Measurements from ENCODE around the gene GAPVD1.

Gene GAPVD1

DNA sequence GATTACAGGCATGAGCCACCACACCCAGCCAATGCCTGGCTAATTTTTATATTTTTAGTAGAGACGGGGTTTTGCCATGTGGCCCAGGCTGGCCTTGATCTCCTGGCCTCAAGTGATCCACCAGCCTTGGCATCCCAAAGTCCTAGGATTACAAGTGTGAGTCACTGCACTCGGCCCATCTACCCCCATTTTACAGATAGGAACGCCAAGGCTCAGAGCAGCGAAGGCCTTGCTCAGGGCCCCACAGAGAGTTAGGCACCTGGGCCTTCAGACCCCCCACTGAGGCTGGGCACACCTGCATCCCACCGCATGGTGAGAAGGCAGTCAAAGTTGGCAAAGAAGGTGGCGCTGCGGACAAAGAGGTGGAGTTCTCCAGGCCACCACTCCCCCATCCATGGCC is 143.1 kb downstream of the GAPVD1 start:
- no peak for DNase-seq (ENCODE audit: low read depth in 4 of 4, low spot score in 1 of 4)

DNA sequence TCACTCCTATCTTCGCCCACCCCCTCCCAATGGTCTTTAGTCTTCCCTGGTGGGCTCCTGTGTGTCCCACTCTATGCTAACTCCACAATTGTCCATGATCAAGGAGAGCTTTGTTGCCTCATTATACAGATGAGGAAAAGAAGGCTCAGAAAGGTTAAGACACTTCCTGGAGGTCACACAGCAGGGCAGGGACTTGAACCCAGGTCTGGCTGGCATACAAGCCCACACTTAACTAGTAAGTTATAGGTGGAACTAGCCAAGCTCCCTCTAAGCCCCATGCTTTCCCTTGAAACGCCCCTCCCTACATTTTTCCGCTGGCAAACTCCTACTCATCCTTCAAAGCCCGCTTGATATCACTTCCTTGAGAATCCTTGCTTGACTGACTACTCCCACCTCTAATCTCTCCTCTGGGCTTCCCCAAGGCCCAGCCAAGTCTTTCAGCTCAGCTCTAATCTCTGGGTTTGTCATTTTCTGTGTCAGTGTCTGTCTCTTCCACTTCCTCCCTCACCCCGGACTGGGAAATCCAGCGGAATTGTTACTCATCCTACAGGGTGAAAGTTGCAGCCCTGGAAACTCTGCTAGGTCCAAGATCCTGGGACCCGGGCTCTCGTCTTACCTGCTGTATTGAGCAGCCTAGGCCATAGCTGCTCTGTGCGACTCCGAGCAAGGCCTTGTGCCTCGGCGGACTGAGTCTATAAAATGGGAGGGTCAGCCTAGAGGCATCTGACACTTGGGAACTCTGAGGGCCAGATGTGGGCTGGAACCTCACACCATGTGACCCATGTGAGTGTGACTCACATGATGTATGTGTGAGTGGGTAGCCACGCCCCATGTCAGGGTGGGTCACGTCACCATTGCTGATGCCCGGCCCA is 144.5 kb downstream of the GAPVD1 start:
- DNase-seq (ENCODE audit: low read depth in 4 of 4, low spot score in 1 of 4) = no peak

DNA sequence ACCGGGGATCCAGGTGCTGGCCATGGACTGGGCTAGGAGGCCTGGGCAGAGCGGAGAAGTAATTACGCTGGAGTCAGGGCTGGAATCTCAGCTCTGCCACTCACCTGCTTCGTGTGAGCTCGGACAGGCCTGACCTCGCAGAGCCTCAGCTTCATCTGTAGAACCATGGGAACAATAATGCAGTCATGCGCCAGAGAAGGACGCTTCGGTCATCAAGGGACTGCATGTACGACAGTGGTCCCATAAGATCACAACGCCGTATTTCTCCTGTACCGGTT is 145.1 kb downstream of the GAPVD1 start:
- DNase-seq (ENCODE audit: low read depth in 4 of 4, low spot score in 1 of 4) = no peak

DNA sequence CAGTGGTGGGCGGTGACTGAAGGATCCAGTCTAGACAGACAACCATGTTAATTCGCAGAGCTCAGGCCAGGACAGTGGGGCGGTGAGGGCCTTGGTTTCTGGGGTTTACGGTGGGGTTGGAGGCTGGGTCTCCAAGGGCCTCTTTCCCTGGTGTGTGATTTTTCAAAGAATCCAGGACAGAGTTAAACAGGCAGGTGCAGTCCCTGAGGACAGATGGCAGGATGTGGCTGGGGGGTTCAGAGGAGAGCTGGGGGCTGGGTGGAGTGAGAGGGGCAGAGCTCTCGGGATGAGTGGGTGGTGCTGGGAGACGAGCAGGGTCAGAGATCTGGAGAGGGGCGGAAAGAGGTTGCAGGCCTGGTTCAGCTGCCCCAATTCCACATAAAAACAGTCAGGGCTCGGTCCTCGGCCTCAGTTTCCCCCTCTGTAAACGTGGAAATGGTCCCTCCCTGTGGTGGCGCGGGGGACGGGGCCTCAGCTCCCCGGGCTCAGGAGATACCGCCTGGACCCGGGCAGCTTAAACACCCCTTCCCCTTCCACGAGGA is 145.9 kb downstream of the GAPVD1 start:
- DNase-seq (ENCODE audit: low read depth in 4 of 4, low spot score in 1 of 4) = no peak

DNA sequence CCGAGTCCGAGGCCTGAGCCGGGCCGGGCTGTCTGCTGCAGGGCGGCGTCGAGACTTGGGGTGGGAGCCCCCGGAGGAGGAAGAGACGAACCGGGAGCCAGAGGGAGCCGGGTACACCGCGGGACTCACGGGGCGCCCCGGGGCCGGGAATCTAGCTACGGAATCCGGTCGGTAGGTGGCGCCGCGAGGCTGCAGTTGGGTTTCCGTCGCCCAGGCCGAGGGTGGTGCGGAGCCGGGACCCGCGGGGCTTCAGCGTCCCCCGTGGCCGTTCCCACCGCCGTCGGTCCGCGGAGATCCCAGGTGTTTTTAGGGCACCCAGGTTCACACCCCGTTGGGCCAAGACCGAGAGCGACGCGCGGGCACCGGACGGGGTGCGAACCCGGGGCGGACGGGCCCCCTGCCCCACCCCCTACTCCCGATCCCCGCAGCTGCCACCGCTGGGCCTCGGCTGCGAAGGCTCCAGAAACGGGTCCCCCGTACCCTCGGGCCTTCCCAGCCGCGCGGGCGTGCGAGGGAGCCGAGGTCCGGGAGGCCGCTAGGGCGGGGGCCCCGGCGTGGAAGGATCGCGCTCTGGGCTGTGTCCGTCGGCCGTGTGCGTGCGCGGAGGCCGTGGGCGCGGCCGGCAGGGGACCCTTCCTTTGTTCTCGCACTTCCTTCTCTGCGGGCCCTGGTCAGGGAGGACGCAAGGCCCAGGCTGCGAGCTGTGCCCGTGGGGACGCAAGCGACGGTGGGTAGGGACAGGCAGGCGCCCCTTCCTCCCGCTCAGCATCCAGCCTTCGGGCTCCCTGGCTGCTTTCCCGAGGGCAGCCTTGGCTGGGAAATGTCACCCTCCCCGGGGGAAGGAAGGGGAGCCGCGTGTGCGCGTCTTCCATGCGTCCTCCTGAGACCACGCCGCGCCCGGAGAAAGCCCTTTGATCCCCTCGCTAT is 146.6 kb downstream of the GAPVD1 start:
- peak; percentile 66 to 80 (median 70) for DNase-seq (ENCODE audit: low read depth in 4 of 4, low spot score in 1 of 4)

DNA sequence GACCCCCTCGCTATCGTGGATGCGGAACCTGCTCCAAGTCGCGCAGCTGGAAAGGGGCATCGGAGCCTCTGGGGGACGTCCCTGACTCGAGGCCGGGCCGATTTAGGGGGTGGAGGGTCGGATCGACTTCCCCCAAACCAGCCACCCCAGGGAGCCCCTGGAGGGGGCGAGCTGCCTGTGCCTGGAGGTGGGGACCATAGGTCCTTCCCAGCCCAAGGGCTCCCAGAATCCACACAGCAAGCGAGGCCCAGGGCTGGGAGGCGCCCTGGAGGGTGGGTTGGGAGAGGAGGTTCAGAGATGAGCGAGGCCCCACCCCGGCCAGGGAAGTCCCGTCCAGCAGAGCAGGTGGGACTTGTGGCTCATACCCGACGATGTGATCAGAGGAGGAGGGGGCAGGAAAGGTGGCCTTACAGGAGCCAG is 147.6 kb downstream of the GAPVD1 start:
- DNase-seq (ENCODE audit: low read depth in 4 of 4, low spot score in 1 of 4) = no peak

DNA sequence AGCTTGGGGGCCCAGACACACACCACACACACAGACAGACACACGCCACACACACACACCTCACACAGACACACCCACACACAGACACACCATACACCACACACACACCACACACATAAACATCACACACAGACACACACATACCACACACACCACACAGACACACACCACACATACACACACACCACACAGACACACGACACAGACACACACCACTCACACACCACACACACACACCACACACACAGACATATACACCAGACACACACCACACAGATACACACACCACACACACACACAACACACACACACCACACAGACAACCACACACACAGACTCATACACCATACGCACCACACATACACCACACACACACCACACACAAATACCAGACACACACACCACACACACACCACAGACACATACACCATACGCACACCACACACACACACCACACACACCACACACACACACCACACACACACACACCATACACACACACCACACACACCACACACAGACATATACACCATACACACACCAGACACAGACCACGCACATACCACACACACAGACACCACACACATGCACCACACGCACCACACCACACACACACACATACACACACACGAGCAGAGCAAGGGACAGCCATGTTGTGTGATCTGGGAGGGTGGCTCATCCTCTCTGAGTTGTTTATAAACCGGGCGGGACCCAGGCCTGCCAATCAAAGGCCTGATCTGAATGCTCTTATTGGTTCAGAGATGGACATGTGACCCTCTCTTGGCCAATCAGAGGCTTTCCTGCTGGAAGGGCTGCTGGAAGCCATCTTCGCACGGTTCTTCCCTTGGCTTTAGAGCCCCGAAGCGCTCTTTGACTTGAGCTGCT is 148.3 kb downstream of the GAPVD1 start:
- peak in 1 of 4 experiments; percentile 21 for DNase-seq (ENCODE audit: low read depth in 4 of 4, low spot score in 1 of 4)

DNA sequence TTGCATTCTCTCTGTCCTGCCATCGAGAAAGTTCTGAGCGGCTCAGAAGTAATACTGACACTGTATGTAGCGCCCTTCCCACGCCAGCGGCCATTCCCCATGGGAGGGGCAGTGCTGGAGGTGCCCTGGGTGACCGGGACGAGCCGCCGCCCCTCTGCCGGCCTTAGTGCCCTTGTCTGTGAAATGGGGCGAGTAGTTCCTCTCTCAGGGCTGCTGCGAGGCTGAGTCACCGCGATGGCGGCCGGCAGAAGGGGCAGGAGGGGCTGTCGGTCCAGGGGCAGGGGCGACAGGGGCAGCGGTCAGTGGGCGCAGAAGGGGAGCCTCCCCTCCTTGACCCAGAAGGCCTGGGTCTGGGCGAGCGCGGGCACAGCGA is 148.9 kb downstream of the GAPVD1 start:
- no peak for DNase-seq (ENCODE audit: low read depth in 4 of 4, low spot score in 1 of 4)

DNA sequence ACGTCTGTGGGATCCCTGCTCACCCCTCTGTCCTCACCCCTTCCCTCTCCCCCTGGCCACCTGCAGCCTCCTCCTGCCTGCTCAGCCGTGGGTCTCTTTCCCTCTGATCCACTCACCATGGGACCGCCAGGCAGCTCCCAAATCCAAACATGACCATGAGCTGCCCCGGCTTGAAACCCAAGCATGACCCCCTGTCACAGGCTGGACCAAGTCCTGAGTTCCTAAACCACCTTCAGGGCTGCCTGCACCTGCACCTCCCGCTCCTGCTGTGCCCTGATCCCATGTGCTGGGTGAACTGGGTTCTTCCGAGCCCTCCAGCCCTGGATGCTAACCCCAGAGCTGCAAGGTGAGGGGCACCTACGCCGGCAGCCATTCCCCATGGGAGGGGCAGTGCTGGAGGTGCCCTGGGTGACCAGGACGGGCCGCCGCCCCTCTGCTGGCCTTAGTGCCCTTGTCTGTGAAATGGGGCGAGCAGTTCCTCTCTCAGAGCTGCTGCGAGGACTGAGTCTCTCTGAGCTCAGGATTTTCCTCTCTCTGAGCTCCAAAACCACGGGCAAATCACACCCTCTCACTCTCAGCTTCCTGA is 149.6 kb downstream of the GAPVD1 start:
- DNase-seq (ENCODE audit: low read depth in 4 of 4, low spot score in 1 of 4) = no peak

DNA sequence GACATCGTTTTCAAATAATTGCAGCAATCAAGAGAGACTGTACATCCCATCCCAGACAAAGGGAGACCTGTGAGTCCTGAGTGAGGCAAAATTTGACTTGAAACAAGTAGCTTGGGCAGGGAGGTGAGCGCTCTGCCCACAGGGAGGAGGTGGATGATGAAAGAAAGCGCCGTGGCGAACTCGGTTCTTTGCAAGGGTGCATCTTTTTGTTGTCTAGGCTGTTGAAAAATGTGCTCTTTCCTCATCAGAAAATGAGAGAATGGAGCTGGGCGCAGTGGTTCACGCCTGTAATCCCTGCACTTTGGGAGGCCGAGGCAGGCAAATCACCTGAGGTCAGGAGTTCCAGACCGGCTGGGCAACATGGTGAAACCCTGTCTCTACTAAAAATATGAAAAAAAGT is 150.5 kb downstream of the GAPVD1 start:
- DNase-seq (ENCODE audit: low read depth in 4 of 4, low spot score in 1 of 4) = no peak

DNA sequence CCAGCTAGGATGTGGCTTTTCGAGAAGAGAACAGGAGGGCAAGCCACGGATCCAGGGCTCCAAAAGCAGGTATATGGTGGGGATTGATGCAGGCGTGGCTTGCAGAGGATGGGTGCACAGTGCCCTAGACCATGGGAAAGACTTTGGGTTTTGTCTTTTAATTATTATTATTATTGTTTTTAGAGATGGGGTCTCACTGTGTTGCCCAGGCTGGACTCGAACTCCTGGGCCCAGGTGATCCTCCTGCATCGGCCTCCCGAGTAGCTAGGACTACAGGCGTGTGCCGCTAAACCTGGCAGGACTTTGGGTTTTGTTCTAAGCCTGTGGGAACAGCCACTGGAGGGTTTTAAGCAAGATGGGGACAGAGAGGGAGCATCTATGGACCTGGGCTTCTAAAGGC is 152.0 kb downstream of the GAPVD1 start:
- DNase-seq (ENCODE audit: low read depth in 4 of 4, low spot score in 1 of 4) = no peak

DNA sequence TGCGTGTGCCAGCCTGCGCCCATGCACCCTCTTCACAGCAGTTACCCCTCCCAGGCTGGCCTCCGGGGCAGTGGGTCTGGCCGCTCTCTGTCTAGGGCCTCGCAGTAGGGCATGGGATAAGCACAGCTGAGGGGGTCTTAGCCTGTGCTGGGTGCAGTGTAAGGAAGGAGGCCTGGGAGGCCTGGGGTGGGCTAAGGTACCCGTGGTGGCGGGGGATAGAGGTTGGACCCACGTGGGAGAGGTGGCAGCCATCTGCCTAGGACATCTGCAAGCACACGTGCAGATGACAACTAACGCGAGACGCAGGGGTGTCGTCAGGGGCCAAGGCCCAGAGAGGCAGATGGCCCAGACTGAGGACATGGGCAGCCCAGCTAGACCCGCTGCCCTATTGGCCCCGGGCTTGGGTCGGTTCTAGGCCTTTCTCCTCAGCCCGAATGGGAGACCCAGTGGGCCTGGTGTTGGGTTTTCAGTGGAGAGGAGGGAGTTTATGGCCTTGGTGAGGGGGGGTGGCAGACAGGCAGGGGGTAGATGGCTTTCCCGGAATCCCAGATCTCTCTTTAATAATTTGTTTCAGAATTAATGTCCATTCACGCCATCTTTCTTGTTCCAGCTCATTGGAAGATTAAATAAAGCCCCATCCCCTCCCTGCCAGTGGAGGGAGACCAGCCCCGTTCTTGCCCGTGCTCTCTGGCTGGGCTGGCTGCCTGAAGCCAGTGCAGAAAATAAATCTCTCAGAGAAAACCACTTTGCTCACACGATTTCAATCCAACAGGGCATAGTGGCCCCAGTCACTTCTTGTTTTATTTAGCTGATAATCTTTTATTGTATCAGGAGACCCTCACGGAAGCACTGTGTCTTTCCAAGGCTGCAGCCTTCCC is 154.2 kb downstream of the GAPVD1 start:
- DNase-seq (ENCODE audit: low read depth in 4 of 4, low spot score in 1 of 4) = no peak

DNA sequence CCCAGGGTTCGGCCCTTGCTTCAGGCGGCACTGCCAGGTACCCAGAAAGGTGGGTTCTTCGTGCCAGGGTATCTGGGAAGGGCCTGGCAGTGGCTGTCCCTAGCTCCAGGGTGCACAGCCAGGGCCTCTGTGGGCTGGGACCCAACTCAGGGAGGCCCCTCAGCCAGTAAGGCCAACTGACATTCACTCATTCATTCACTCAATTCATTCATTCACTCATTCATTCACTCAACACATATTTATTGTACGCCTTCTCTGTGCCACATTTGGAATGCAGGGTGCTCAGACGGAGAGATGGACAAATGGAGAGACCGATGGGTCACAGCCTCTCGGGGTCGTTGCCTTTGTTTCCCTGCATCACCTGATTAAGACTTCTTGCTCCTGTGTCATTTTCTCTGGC is 154.9 kb downstream of the GAPVD1 start:
- no peak for DNase-seq (ENCODE audit: low read depth in 4 of 4, low spot score in 1 of 4)
